PFSK-1 (cell line): ENCODE measurements around the gene TBRG4. TPM values are rescaled to one million over a fixed set of nuclear protein-coding genes. Genes with fewer than 3 reads are reported as not detected.

ENCODE experiments used
- FOXP2 ChIP-seq: optimal IDR thresholded peaks from 2 replicates; pipeline ENCODE3; 2011; ENCODE audit warnings: borderline replicate concordance, control low read depth, inconsistent platforms; ENCODE audit not compliant: insufficient read depth; ENCODE audit errors: extremely low read length, extremely low read depth
- POLR2AphosphoS5 ChIP-seq: IDR thresholded peaks from 2 replicates; pipeline ENCODE4 v1.6.1; 2012; ENCODE audit warnings: low read depth, mild to moderate bottlenecking, control low read depth, low read length, moderate library complexity
- SIN3A ChIP-seq: IDR thresholded peaks from 2 replicates; pipeline ENCODE4 v1.6.1; 2012; ENCODE audit warnings: mild to moderate bottlenecking, low read length, moderate library complexity, borderline replicate concordance; ENCODE audit not compliant: insufficient read depth
- TAF1 ChIP-seq: IDR thresholded peaks from 2 replicates; pipeline ENCODE4 v1.6.1; 2012; ENCODE audit warnings: low read length, control low read depth, borderline replicate concordance; ENCODE audit not compliant: insufficient read depth
- polyA plus RNA-seq: library from polyadenylated mRNA; unstranded; fragments of >200 nt; gene quantifications from one replicate; pipeline ENCODE4 v1.2.1, GENCODE V29; 2012; ENCODE audit warnings: low read depth, missing spikeins; ENCODE audit not compliant: insufficient read length
- TF ChIP-seq, protein P1 (sequence below), 2 experiments: IDR thresholded peaks; 2 replicates each; pipeline versions ENCODE4 v1.6.1 to v1.8.0; 2011 to 2012; ENCODE audit warnings: low read depth in 2 of 2, low read length in 2 of 2, control low read depth in 1 of 2, inconsistent platforms in 1 of 2, mild to moderate bottlenecking in 1 of 2, moderate library complexity in 1 of 2; ENCODE audit not compliant: insufficient read depth in 1 of 2

TBRG4 gene
- polyA plus RNA-seq: 170 TPM

DNA sequence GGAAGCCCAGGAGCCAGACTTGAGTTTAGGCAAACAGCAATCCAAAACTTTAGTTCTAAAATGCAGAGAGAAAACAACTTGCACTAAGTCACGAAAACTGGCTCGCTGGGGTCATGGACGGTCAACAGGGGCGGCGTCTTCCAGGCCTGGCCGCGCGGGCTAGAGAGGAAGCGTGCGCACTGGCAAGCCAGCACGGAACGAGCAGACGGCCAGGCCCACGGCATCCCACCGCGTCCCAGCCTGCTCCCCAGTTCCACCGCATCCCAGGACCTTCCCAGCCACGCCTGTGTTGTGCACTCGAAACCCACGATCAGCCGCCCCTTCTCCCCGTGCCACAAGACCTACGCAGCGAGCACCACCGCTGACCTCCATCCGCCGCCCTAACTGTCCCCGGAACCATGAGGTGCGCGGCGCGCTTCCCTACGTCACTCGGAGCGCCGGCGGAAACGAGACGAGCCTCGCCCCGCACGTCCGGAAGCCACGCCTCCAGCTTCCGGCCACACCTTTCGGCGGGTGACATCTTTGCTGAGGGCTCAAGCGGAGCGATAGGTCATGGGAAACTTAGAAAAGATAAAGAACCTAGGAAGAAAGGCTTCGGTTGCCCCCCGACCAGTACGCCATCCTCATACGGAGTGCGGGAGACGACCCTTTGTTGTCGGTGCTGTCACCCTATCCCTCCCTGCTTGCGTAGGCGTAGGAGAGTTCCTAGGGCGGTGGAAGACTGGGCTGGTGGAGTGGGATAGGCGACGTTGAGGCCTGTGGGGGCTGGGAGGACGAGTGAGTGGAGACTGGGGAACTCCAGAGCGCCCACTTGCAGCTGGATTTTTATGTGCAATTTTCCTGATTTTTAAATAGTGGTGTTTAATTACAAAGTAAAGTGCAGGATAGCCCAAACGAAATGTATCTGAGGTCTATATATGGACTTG, at the start of gene TBRG4:
Gene TBRG4 (minus strand): TSS at position 400 of the 926 bp plus-strand sequence. CDS start 2,460 bp downstream, outside the sequence.
- peak; percentile 98 for TF ChIP-seq POLR2AphosphoS5
- peak; percentile 81 for TF ChIP-seq FOXP2
- TF ChIP-seq, protein P1, sequence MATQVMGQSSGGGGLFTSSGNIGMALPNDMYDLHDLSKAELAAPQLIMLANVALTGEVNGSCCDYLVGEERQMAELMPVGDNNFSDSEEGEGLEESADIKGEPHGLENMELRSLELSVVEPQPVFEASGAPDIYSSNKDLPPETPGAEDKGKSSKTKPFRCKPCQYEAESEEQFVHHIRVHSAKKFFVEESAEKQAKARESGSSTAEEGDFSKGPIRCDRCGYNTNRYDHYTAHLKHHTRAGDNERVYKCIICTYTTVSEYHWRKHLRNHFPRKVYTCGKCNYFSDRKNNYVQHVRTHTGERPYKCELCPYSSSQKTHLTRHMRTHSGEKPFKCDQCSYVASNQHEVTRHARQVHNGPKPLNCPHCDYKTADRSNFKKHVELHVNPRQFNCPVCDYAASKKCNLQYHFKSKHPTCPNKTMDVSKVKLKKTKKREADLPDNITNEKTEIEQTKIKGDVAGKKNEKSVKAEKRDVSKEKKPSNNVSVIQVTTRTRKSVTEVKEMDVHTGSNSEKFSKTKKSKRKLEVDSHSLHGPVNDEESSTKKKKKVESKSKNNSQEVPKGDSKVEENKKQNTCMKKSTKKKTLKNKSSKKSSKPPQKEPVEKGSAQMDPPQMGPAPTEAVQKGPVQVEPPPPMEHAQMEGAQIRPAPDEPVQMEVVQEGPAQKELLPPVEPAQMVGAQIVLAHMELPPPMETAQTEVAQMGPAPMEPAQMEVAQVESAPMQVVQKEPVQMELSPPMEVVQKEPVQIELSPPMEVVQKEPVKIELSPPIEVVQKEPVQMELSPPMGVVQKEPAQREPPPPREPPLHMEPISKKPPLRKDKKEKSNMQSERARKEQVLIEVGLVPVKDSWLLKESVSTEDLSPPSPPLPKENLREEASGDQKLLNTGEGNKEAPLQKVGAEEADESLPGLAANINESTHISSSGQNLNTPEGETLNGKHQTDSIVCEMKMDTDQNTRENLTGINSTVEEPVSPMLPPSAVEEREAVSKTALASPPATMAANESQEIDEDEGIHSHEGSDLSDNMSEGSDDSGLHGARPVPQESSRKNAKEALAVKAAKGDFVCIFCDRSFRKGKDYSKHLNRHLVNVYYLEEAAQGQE (IDR thresholded peaks at IDR 0.05; ENCODE audit: insufficient read depth in 1 of 2, low read depth in 2 of 2, low read length in 2 of 2): peak; percentile 52 to 55; a peak in 3 of 4 replicates
- TF ChIP-seq SIN3A: peak; percentile 92
- TF ChIP-seq TAF1: peak; percentile 97

DNA sequence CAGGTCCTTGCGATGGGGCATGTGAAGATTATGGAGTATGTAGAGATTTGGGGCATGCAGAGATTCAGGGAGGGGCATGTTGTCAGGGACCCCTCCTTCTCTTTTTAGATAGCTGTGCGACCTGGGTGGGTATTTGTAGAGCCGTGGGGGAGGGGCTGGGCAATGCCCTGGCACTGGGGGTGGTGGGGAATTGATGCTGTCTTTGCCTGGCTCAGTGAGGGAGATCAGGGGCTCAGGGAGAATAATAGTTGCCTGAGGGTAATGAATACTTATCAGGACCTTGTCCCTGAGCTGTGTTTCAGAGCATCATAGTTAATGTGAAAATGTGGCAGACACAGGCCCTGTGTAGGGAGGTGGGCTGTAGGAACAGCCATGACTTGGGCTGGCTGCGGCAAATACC, 49.6 kb upstream of the TBRG4 start:
- TF ChIP-seq POLR2AphosphoS5 (no peak), FOXP2 (no peak), TAF1 (no peak), SIN3A (no peak)
- TF ChIP-seq, protein P1 (IDR thresholded peaks at IDR 0.05; ENCODE audit: insufficient read depth in 1 of 2, low read depth in 2 of 2, low read length in 2 of 2): no peak

DNA sequence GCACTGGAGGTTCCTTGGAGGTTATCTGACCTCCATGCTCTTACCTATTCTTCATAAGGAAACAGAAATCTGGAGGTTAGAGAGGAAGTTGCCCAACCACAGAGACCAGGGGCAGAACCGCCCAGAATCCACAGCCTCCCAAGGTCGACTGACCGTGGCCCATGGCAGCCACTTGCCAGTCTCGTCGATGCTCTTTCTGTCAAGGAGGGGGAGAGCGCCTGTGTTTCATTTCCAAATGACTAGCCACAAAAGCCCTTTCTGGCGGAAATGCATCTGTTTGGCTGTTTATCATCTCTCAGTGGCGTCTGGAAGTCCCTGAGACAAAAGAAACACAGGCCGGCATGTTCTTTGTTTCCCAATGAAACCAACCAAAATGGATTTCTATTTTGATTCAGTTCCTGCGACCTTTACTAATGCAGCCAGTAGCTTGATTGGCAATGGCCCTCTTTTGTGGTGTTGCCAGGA, 49.0 kb upstream of the TBRG4 start:
- no peak for TF ChIP-seq POLR2AphosphoS5
- TF ChIP-seq FOXP2: no peak
- TF ChIP-seq TAF1: no peak

DNA sequence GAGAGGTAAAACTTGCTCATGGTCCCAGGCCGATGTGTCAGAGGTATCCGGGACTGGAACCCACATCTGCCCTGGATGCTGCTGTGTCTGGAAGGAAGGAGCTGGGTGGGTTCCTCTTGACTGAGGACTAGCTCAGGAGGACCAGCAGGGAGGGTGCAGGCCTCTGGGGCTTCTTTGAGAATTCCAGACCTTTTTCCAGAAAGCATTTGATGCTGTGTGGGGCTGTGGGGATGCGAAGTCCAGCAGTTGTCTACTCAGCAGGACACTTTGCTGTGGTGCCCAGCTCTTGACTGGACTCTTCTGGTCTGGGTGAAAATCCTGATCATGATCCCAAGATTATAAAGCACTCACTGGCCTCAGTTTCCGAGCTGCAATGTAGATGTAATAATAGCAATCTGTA, 47.8 kb upstream of the TBRG4 start:
- TF ChIP-seq SIN3A (no peak), FOXP2 (no peak), POLR2AphosphoS5 (no peak), TAF1 (no peak)
- TF ChIP-seq, protein P1 (IDR thresholded peaks at IDR 0.05; ENCODE audit: insufficient read depth in 1 of 2, low read depth in 2 of 2, low read length in 2 of 2): no peak

DNA sequence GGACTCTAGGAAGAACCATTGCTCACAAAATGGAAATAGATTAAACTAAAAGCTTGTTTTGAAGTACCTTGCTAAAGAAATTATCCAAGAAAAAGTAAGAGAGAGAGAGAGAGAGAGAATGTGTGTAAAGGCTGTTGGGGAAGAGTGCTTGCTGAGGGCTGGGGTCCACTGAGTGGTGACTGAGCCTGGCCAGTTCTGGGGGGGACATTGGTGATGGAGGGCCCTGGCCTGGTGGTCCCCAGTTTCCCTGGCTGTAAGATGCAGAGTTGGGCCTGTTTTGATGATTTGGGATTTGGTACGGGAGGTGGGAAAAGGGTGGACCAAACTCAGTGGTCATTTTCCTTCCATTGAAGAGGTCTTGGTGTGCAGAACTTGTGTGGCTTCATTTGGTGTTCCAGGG, 47.0 kb upstream of the TBRG4 start:
- TF ChIP-seq FOXP2 (no peak), TAF1 (no peak), SIN3A (no peak), POLR2AphosphoS5 (no peak)
- TF ChIP-seq, protein P1 (IDR thresholded peaks at IDR 0.05; ENCODE audit: insufficient read depth in 1 of 2, low read depth in 2 of 2, low read length in 2 of 2): no peak
